H1 (cell line): ENCODE measurements around the gene WDSUB1.

ENCODE experiments used
- ATF2 ChIP-seq: IDR thresholded peaks from 2 replicates; pipeline ENCODE4 v1.6.1; 2012; ENCODE audit warnings: low read length, inconsistent platforms
- ATF3 ChIP-seq: IDR thresholded peaks from 2 replicates; pipeline ENCODE4 v1.6.1; 2011; ENCODE audit warnings: low read depth, mild to moderate bottlenecking, low read length; ENCODE audit not compliant: insufficient read depth
- CEBPB ChIP-seq: IDR thresholded peaks from 2 replicates; pipeline ENCODE4 v1.6.1; 2012; ENCODE audit warnings: low read depth, low read length
- CTCF ChIP-seq, 3 experiments: IDR thresholded peaks; 1 replicate in 2 of 3; 2 replicates in 1 of 3; pipeline versions ENCODE4 v1.5.1 to v1.6.1; 2011; ENCODE audit warnings: low read length in 3 of 3, mild to moderate bottlenecking in 3 of 3, inconsistent platforms in 2 of 3, low read depth in 1 of 3, moderate library complexity in 1 of 3; ENCODE audit not compliant: insufficient read depth in 1 of 3; ENCODE audit errors: control extremely low read depth in 1 of 3
- EGR1 ChIP-seq: IDR thresholded peaks from 2 replicates; pipeline ENCODE4 v1.6.1; 2011; ENCODE audit warnings: low read depth, low read length, borderline replicate concordance
- EP300 ChIP-seq, 2 experiments: IDR thresholded peaks; 1 replicate in 1 of 2; 2 replicates in 1 of 2; pipeline ENCODE4 v1.6.1; 2011 to 2012; ENCODE audit warnings: low read depth in 2 of 2, low read length in 2 of 2, mild to moderate bottlenecking in 2 of 2, borderline replicate concordance in 1 of 2, inconsistent platforms in 1 of 2, moderate library complexity in 1 of 2
- EZH2 ChIP-seq: fragments of 200-600 bp; sonication (generic); IDR thresholded peaks from 2 replicates; pipeline ENCODE4 v1.7.1; 2012; ENCODE audit warnings: low read depth, mild to moderate bottlenecking, moderate library complexity, low read length, inconsistent platforms; ENCODE audit not compliant: severe bottlenecking
- JUN ChIP-seq: IDR thresholded peaks from 2 replicates; pipeline ENCODE4 v1.6.1; 2011; ENCODE audit warnings: low read depth, mild to moderate bottlenecking, improper control_type of control experiment, low read length
- POLR2A ChIP-seq, 2 experiments: IDR thresholded peaks; 1 replicate in 1 of 2; 2 replicates in 1 of 2; pipeline ENCODE4 v1.6.1; 2011; ENCODE audit warnings: low read depth in 2 of 2, low read length in 2 of 2, mild to moderate bottlenecking in 2 of 2; ENCODE audit errors: control extremely low read depth in 1 of 2
- POLR2AphosphoS5 ChIP-seq: IDR thresholded peaks from 2 replicates; pipeline ENCODE4 v1.6.1; 2011; ENCODE audit warnings: low read depth, low read length
- RAD21 ChIP-seq, 2 experiments: IDR thresholded peaks in 1 of 2; conservative IDR thresholded peaks in 1 of 2; 2 replicates each; pipeline ENCODE4 v1.6.1; 2011; ENCODE audit warnings: low read depth in 2 of 2, low read length in 2 of 2, improper control_type of control experiment in 1 of 2, inconsistent platforms in 1 of 2, mild to moderate bottlenecking in 1 of 2, moderate library complexity in 1 of 2
- RBBP5 ChIP-seq: IDR thresholded peaks from 2 replicates; pipeline ENCODE4 v1.7.1; 2012; ENCODE audit warnings: low read depth, mild to moderate bottlenecking, inconsistent platforms, low read length, moderate library complexity, borderline replicate concordance

- TF ChIP-seq CTCF (IDR thresholded peaks at IDR 0.05; ENCODE audit: control extremely low read depth in 1 of 3, insufficient read depth in 1 of 3, low read depth in 1 of 3, low read length in 3 of 3), result no peak
- no peak for TF ChIP-seq EP300 (IDR thresholded peaks at IDR 0.05; ENCODE audit: borderline replicate concordance in 1 of 2, low read depth in 2 of 2, low read length in 2 of 2)
- no peak for TF ChIP-seq EGR1
- no peak for TF ChIP-seq POLR2A (IDR thresholded peaks at IDR 0.05; ENCODE audit: control extremely low read depth in 1 of 2, low read depth in 2 of 2, low read length in 2 of 2)
- no peak for TF ChIP-seq POLR2AphosphoS5
- no peak for TF ChIP-seq JUN
- TF ChIP-seq ATF3, result no peak
- TF ChIP-seq CEBPB, result no peak
- no peak for TF ChIP-seq ATF2
- TF ChIP-seq RAD21 (IDR thresholded peaks at IDR 0.05 in 1 of 2, conservative IDR thresholded peaks at IDR 0.05 in 1 of 2; ENCODE audit: low read depth in 2 of 2, low read length in 2 of 2), result no peak
- TF ChIP-seq RBBP5, result no peak
- TF ChIP-seq EZH2, result no peak
Observed at GRCh38 chr2:159187106-159187505, 99.4 kb downstream of the WDSUB1 start.
